ENCODE measurements around the gene C1QTNF12.

DNA sequence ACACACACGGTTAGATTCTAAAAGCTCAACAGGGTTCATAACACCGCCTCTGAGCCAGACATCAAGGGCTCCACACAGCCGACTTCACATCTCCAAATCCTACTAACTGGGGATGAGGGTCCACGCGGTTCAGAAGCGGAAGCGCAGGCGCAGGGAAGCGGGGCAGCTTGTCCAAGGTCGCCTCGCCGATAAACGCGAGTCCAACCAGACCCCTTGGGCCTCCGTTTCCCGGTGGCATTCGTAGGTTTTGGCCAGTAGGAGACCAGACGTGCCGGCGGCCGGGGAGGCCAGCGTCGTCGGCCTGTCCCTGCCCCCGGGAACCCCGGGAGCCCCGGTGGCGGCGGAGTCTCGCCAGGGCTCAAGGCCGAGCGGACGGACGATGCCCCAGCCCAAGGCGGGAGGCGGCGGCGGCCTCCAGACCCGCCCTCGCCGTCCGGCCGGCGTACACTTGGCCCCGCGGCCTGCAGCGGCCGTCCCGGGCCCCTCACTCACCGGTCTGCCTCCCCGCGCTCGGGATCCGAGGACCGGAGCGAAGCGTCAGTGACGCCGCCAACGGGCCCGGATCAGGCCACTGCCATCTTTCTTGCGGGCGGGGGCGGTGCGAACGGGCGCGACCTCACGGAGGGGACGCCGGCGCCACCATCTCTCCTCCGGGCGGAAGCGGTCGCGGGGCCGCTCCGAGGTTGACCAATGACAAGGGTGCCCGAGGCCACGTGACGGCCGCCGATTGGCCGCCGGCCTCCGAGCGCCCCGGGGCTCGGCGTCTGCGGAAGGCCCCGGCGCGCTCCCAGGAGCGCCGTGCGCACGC lies 14.9 kb downstream of the C1QTNF12 start, which contains the start of gene SDF4:
- TF ChIP-seq, protein P1, sequence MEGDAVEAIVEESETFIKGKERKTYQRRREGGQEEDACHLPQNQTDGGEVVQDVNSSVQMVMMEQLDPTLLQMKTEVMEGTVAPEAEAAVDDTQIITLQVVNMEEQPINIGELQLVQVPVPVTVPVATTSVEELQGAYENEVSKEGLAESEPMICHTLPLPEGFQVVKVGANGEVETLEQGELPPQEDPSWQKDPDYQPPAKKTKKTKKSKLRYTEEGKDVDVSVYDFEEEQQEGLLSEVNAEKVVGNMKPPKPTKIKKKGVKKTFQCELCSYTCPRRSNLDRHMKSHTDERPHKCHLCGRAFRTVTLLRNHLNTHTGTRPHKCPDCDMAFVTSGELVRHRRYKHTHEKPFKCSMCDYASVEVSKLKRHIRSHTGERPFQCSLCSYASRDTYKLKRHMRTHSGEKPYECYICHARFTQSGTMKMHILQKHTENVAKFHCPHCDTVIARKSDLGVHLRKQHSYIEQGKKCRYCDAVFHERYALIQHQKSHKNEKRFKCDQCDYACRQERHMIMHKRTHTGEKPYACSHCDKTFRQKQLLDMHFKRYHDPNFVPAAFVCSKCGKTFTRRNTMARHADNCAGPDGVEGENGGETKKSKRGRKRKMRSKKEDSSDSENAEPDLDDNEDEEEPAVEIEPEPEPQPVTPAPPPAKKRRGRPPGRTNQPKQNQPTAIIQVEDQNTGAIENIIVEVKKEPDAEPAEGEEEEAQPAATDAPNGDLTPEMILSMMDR (IDR thresholded peaks at IDR 0.05; ENCODE audit: poor library complexity), result no peak
- TF ChIP-seq EZH2phosphoT487 (IDR thresholded peaks at IDR 0.05; ENCODE audit: low read depth, severe bottlenecking, unreplicated experiment) (no peak), EZH2 (IDR thresholded peaks at IDR 0.05; ENCODE audit: borderline replicate concordance) (no peak)
